ENCODE measurements around the gene SPATA24. TPM values are rescaled to one million over a fixed set of nuclear protein-coding genes. Genes with fewer than 3 reads are reported as not detected.

Gene SPATA24
- total and polyA plus RNA-seq, 2 of the 8 experiments (the other 6 are each of a cell fraction or from before 2014, with no cell fraction given) = 5.8 to 9.4 TPM

- H3K23ac ChIP-seq (ENCODE audit: insufficient read length) = no peak overlapping the region
- no peak for TF ChIP-seq FOSL1 (IDR thresholded peaks at IDR 0.05; ENCODE audit: insufficient read depth, low read depth, low read length)
- TF ChIP-seq RFX5 (IDR thresholded peaks at IDR 0.05; ENCODE audit: borderline replicate concordance, low read depth, low read length) = no peak
- no peak for TF ChIP-seq RNF2 (IDR thresholded peaks at IDR 0.05; ENCODE audit: borderline replicate concordance, low read depth, low read length, missing control alignments, poor library complexity, severe bottlenecking)
- TF ChIP-seq RAD21 (IDR thresholded peaks at IDR 0.05 in 1 of 2, conservative IDR thresholded peaks at IDR 0.05 in 1 of 2; ENCODE audit: low read depth in 2 of 2, low read length in 2 of 2) = no peak
- TF ChIP-seq ASH2L (IDR thresholded peaks at IDR 0.05; ENCODE audit: low read length) = no peak
- no peak for TF ChIP-seq NRF1 (IDR thresholded peaks at IDR 0.05; ENCODE audit: low read depth, low read length)
- no peak for TF ChIP-seq JUN (IDR thresholded peaks at IDR 0.05; ENCODE audit: low read depth, low read length)
- TF ChIP-seq SIX5 (IDR thresholded peaks at IDR 0.05; ENCODE audit: low read depth, low read length) = no peak
- no peak for TF ChIP-seq POU5F1 (IDR thresholded peaks at IDR 0.05; ENCODE audit: low read depth, low read length)
- TF ChIP-seq E2F6 (IDR thresholded peaks at IDR 0.05) = no peak
- H3K4me3 ChIP-seq (ENCODE audit: extremely low read depth in 1 of 4, insufficient read depth in 2 of 4, low read depth in 3 of 4, low read length in 4 of 4) = no peak overlapping the region
- no peak overlapping the region for H2BK5ac ChIP-seq (ENCODE audit: low read depth, low read length)
- no peak overlapping the region for H4K8ac ChIP-seq (ENCODE audit: extremely low read depth, insufficient read depth, low read length)
- H2BK120ac ChIP-seq (replicated peaks; ENCODE audit: low read depth, low read length) = no peak overlapping the region
- H4K5ac ChIP-seq (ENCODE audit: insufficient read length, low read depth, low read length) = no peak overlapping the region
- peak overlapping the region in 1 of 2 experiments; percentile 85; a peak in 1 of 4 replicates for H3K4me2 ChIP-seq (ENCODE audit: insufficient read depth in 1 of 2, low read depth in 2 of 2, low read length in 2 of 2)
- 0 out of 8 replicates have a peak, but pooled peaks cover 0 to under 1% (median 0%) of the 10 kb centered on the region in 4 experiments for H3K36me3 ChIP-seq (ENCODE audit: control insufficient read depth in 2 of 4, insufficient read depth in 4 of 4, low read length in 3 of 4)
- H3K14ac ChIP-seq (ENCODE audit: insufficient read length) = no peak overlapping the region
- H3K23me2 ChIP-seq (ENCODE audit: low read depth, low read length) = peaks cover 27% of the 10 kb centered on the region; the same call in 1 of the 2 replicates
- no peak overlapping the region for H2BK12ac ChIP-seq (ENCODE audit: low read depth, low read length)
- FAIRE-seq (no peak), DNase-seq (ENCODE audit: low read depth in 1 of 2, low spot score in 2 of 2) (no peak)
- peaks cover 14 to 34% (median 28%) of the 10 kb centered on the region in 4 experiments; a peak in 6 of 7 replicates for H3K27me3 ChIP-seq (replicated peaks in 1 of 4; ENCODE audit: control insufficient read depth in 3 of 4, extremely low read depth in 1 of 4, insufficient read depth in 3 of 4, low read length in 3 of 4)
- no peak overlapping the region for H3K18ac ChIP-seq (ENCODE audit: extremely low read depth, low read length)
- no peak overlapping the region for H2BK20ac ChIP-seq (ENCODE audit: low read length)
- no peak overlapping the region for H4K91ac ChIP-seq (replicated peaks; ENCODE audit: insufficient read length, low read length)
- H3K4ac ChIP-seq (replicated peaks; ENCODE audit: insufficient read length, low read depth, low read length) = no peak overlapping the region
- H3K9ac ChIP-seq (replicated peaks in 1 of 4; ENCODE audit: extremely low read depth in 1 of 4, low read depth in 3 of 4, low read length in 3 of 4) = no peak overlapping the region
- no peak overlapping the region for H3K56ac ChIP-seq (replicated peaks; ENCODE audit: insufficient read length, low read depth, low read length)
- peaks cover 0 to 3% of the 10 kb centered on the region in 2 experiments for H4K20me1 ChIP-seq (replicated peaks in 1 of 2; ENCODE audit: control insufficient read depth in 1 of 2, insufficient read depth in 2 of 2, low read length in 2 of 2)
- ChIA-PET CTCF (ENCODE audit: partially characterized antibody) (interaction anchor here (0.8 to 1.8 kb wide), 11 partner anchors 9 to 397 kb away, joined by 3 to 6 read pairs (median 3); partner anchors contain the start of genes MATR3 and PAIP2), POLR2A (ENCODE audit: partially characterized antibody) (interaction anchor here (0.7 to 3.9 kb wide), 12 partner anchors 8 to 238 kb away, joined by 3 to 14 read pairs (median 5); partner anchors contain the start of genes MATR3, PAIP2 and SPATA24)
- H2AK5ac ChIP-seq (ENCODE audit: low read depth, low read length) = no peak overlapping the region
- H2AFZ ChIP-seq (ENCODE audit: low read length) = no peak overlapping the region
- WGBS, 2 experiments (ENCODE audit: extremely low coverage in 1 of 2, insufficient coverage in 1 of 2, insufficient read length in 1 of 2, insufficient replicate concordance in 2 of 2, low coverage in 1 of 2, low lambda C conversion rate in 2 of 2, missing lambda C conversion rate in 1 of 2) = 90% methylated on average over 8 of the region's 8 CpGs; no CpG with 5 or more reads in 1 of the 2 experiments
- no peaks in the 10 kb centered on the region for H3K79me2 ChIP-seq (ENCODE audit: control insufficient read depth in 1 of 2, insufficient read depth in 2 of 2, low read length in 2 of 2)
- peaks cover 0 to 29% (median 15%) of the 10 kb centered on the region in 4 experiments; a peak in 6 of 7 replicates for H3K4me1 ChIP-seq (replicated peaks in 1 of 4; ENCODE audit: control insufficient read depth in 3 of 4, insufficient read depth in 4 of 4, low read length in 3 of 4)
- no peaks in the 10 kb centered on the region for H3K9me3 ChIP-seq (ENCODE audit: insufficient read depth in 2 of 2, low read depth in 1 of 2, low read length in 1 of 2)
- H2BK15ac ChIP-seq (ENCODE audit: low read length) = no peak overlapping the region
- H3K79me1 ChIP-seq (ENCODE audit: low read depth, low read length) = no peaks in the 10 kb centered on the region
- no peak overlapping the region for H3K27ac ChIP-seq (ENCODE audit: low read depth, low read length)
Measured at GRCh38 chr5:139395844-139396640, 7.8 kb downstream of the SPATA24 start.

Data from H1 (cell line).